Mesenchymal stem cell (in vitro differentiated cells and primary cell): Measurements from ENCODE around the gene GLI2.

Experiments
- DNase-seq: peaks from one replicate; pipeline ENCODE4 v3.0.0-alpha.2; 2013
- H2AFZ ChIP-seq: one replicate; pipeline ENCODE4 v1.6.1; 2013; ENCODE audit warnings: low read depth, mild to moderate bottlenecking, control low read depth, inconsistent platforms, low read length, moderate library complexity
- H2AK5ac ChIP-seq: 2 replicates; pipeline ENCODE4 v1.6.1; 2013; ENCODE audit warnings: low read length, moderate library complexity, mild to moderate bottlenecking, inconsistent platforms; ENCODE audit not compliant: severe bottlenecking
- H2BK120ac ChIP-seq: one replicate; pipeline ENCODE4 v1.6.1; 2013; ENCODE audit warnings: low read depth, mild to moderate bottlenecking, inconsistent platforms, low read length, moderate library complexity
- H2BK12ac ChIP-seq, 2 experiments: one replicate each; pipeline ENCODE4 v1.6.1; 2013; ENCODE audit warnings: inconsistent platforms in 2 of 2, low read length in 2 of 2, mild to moderate bottlenecking in 2 of 2, moderate library complexity in 2 of 2, control low read depth in 1 of 2
- H2BK15ac ChIP-seq: one replicate; pipeline ENCODE4 v1.6.1; 2013; ENCODE audit warnings: mild to moderate bottlenecking, low read depth, inconsistent platforms; ENCODE audit not compliant: poor library complexity, severe bottlenecking
- H2BK5ac ChIP-seq: 2 replicates; pipeline ENCODE4 v1.6.1; 2013; ENCODE audit warnings: low read depth, mild to moderate bottlenecking, low read length, control low read depth, inconsistent platforms; ENCODE audit not compliant: poor library complexity, severe bottlenecking
- H3K14ac ChIP-seq, 2 experiments: one replicate each; pipeline ENCODE4 v1.6.1; 2013; ENCODE audit warnings: inconsistent platforms in 2 of 2, low read length in 2 of 2, control low read depth in 1 of 2, mild to moderate bottlenecking in 1 of 2, moderate library complexity in 1 of 2
- H3K18ac ChIP-seq, 2 experiments: one replicate each; pipeline ENCODE4 v1.6.1; 2013; ENCODE audit warnings: inconsistent platforms in 2 of 2, low read length in 2 of 2, control low read depth in 1 of 2, low read depth in 1 of 2, mild to moderate bottlenecking in 1 of 2
- H3K23ac ChIP-seq, 2 experiments: one replicate each; pipeline ENCODE4 v1.6.1; 2013; ENCODE audit warnings: inconsistent platforms in 2 of 2, low read length in 2 of 2, mild to moderate bottlenecking in 2 of 2, moderate library complexity in 2 of 2, control low read depth in 1 of 2
- H3K27ac ChIP-seq: 2 replicates; pipeline ENCODE4 v1.5.1; 2013; ENCODE audit warnings: mild to moderate bottlenecking, moderate library complexity, low read length, control low read depth, inconsistent platforms; ENCODE audit not compliant: poor library complexity, severe bottlenecking
- H3K27me3 ChIP-seq, 2 experiments: 2 replicates each; pipeline versions ENCODE4 v1.6.1 to v1.7.0; 2013; ENCODE audit warnings: low read length in 2 of 2, mild to moderate bottlenecking in 2 of 2, moderate library complexity in 2 of 2, control low read depth in 1 of 2, inconsistent platforms in 1 of 2; ENCODE audit not compliant: control insufficient read depth in 1 of 2, insufficient read depth in 1 of 2
- H3K36me3 ChIP-seq, 2 experiments: 2 replicates each; pipeline versions ENCODE4 v1.6.1 to v1.7.0; 2013; ENCODE audit warnings: low read length in 2 of 2, control low read depth in 1 of 2, inconsistent platforms in 1 of 2, low read depth in 1 of 2, mild to moderate bottlenecking in 1 of 2; ENCODE audit not compliant: insufficient read depth in 2 of 2, control insufficient read depth in 1 of 2
- H3K4ac ChIP-seq, 2 experiments: one replicate each; pipeline ENCODE4 v1.6.1; 2013; ENCODE audit warnings: inconsistent platforms in 2 of 2, low read length in 2 of 2, mild to moderate bottlenecking in 2 of 2, moderate library complexity in 2 of 2, control low read depth in 1 of 2, low read depth in 1 of 2
- H3K4me1 ChIP-seq: 2 replicates; pipeline ENCODE4 v1.6.1; 2013; ENCODE audit warnings: low read depth, low read length, control low read depth; ENCODE audit not compliant: control insufficient read depth, insufficient read depth
- H3K4me2 ChIP-seq: 2 replicates; pipeline ENCODE4 v1.6.1; 2013; ENCODE audit warnings: low read length, mild to moderate bottlenecking, inconsistent platforms; ENCODE audit not compliant: poor library complexity, severe bottlenecking
- H3K4me3 ChIP-seq, 2 experiments: 2 replicates each; pipeline versions ENCODE4 v1.5.1 to v1.7.0; 2013; ENCODE audit warnings: low read length in 2 of 2, mild to moderate bottlenecking in 2 of 2, control low read depth in 1 of 2, low read depth in 1 of 2; ENCODE audit not compliant: insufficient read depth in 1 of 2
- H3K79me1 ChIP-seq: replicated peaks from 2 replicates; pipeline ENCODE4 v1.6.1; 2013; ENCODE audit warnings: mild to moderate bottlenecking, control low read depth, low read length, inconsistent platforms; ENCODE audit not compliant: poor library complexity, severe bottlenecking
- H3K9ac ChIP-seq: 2 replicates; pipeline ENCODE4 v1.7.0; 2013; ENCODE audit warnings: mild to moderate bottlenecking, low read length, moderate library complexity
- H3K9me3 ChIP-seq: 2 replicates; pipeline ENCODE4 v1.7.0; 2013; ENCODE audit warnings: mild to moderate bottlenecking, low read length; ENCODE audit not compliant: control insufficient read depth
- H4K8ac ChIP-seq: one replicate; pipeline ENCODE4 v1.6.1; 2013; ENCODE audit warnings: inconsistent platforms, mild to moderate bottlenecking, low read length, moderate library complexity
- H4K91ac ChIP-seq: one replicate; pipeline ENCODE4 v1.6.1; 2013; ENCODE audit warnings: mild to moderate bottlenecking, low read length, inconsistent platforms
- WGBS: methylation state at CpG from one replicate; pipeline ENCODE4 v1.1.7; 2013; ENCODE audit warnings: mixed read lengths; 5-methylcytosine and 5-hydroxymethylcytosine counted together

GLI2 gene

GRCh38 chr2:120709608-120710041, 26.0 kb upstream of the GLI2 start:
- peak overlapping the region in 1 of 2 experiments; percentile 28 for H3K18ac ChIP-seq
- no peak overlapping the region for H4K91ac ChIP-seq
- no peak overlapping the region for H3K23ac ChIP-seq
- no peak overlapping the region for H3K4me2 ChIP-seq
- no peak overlapping the region for H2BK5ac ChIP-seq
- no peak overlapping the region for H4K8ac ChIP-seq
- H3K27ac ChIP-seq: no peak overlapping the region
- no peaks in the 10 kb centered on the region for H3K36me3 ChIP-seq
- peak overlapping the region; percentile 38 for H3K9ac ChIP-seq
- H3K79me1 ChIP-seq: no peaks in the 10 kb centered on the region
- H3K27me3 ChIP-seq: no peaks in the 10 kb centered on the region
- no peak overlapping the region for H2AFZ ChIP-seq
- 34% methylated on average over 5 of the region's 5 CpGs for WGBS
- H2BK15ac ChIP-seq: no peak overlapping the region
- H2BK12ac ChIP-seq: peak overlapping the region in 1 of 2 experiments; percentile 51
- no peak overlapping the region for H3K14ac ChIP-seq
- no peak overlapping the region for H3K4ac ChIP-seq
- peak overlapping the region in 1 of 2 experiments; percentile 39 for H3K4me3 ChIP-seq
- no peaks in the 10 kb centered on the region for H3K9me3 ChIP-seq
- no peak overlapping the region for H2BK120ac ChIP-seq
- DNase-seq: no peak
- H2AK5ac ChIP-seq: no peak overlapping the region
- peaks cover 3% of the 10 kb centered on the region for H3K4me1 ChIP-seq

- no peak overlapping the region for H2BK15ac ChIP-seq
- no peaks in the 10 kb centered on the region for H3K79me1 ChIP-seq
- no peak overlapping the region for H3K23ac ChIP-seq
- no peak overlapping the region for H2BK120ac ChIP-seq
- no peak overlapping the region for H3K14ac ChIP-seq
- H4K91ac ChIP-seq: no peak overlapping the region
- H3K4me3 ChIP-seq: peak overlapping the region in 1 of 2 experiments; percentile 39
- H3K18ac ChIP-seq: peak overlapping the region in 1 of 2 experiments; percentile 69
- no peak overlapping the region for H3K27ac ChIP-seq
- H3K27me3 ChIP-seq: no peaks in the 10 kb centered on the region
- H3K4me1 ChIP-seq: no peaks in the 10 kb centered on the region
- no peak overlapping the region for H3K4ac ChIP-seq
- no peaks in the 10 kb centered on the region for H3K36me3 ChIP-seq
- peak overlapping the region; percentile 9 for H4K8ac ChIP-seq
- no peak overlapping the region for H2AK5ac ChIP-seq
- H3K9ac ChIP-seq: peak overlapping the region; percentile 38
- no peaks in the 10 kb centered on the region for H3K9me3 ChIP-seq
- H2BK5ac ChIP-seq: no peak overlapping the region
- peak; percentile 87 for DNase-seq
- 41% methylated on average over 16 of the region's 16 CpGs for WGBS
- H3K4me2 ChIP-seq: peak overlapping the region; percentile 37
- H2BK12ac ChIP-seq: no peak overlapping the region
- H2AFZ ChIP-seq: no peak overlapping the region
These were observed 25.4 kb upstream of the GLI2 start for GRCh38 chr2:120710256-120710655.

GRCh38 chr2:120711694-120712093, 24.0 kb upstream of the GLI2 start:
- no peak overlapping the region for H2BK5ac ChIP-seq
- no peak overlapping the region for H3K4me3 ChIP-seq
- H2AK5ac ChIP-seq: no peak overlapping the region
- H3K9ac ChIP-seq: no peak overlapping the region
- no peak overlapping the region for H2BK15ac ChIP-seq
- H3K23ac ChIP-seq: no peak overlapping the region
- H2AFZ ChIP-seq: no peak overlapping the region
- H3K14ac ChIP-seq: no peak overlapping the region
- peak overlapping the region in 1 of 2 experiments; percentile 15 for H2BK12ac ChIP-seq
- H2BK120ac ChIP-seq: no peak overlapping the region
- H4K8ac ChIP-seq: no peak overlapping the region
- H3K36me3 ChIP-seq: peaks cover 0 to 2% of the 10 kb centered on the region in 2 experiments
- H3K4me2 ChIP-seq: no peak overlapping the region
- H3K27me3 ChIP-seq: no peaks in the 10 kb centered on the region
- H4K91ac ChIP-seq: no peak overlapping the region
- WGBS: 90% methylated on average over 4 of the region's 5 CpGs
- no peak for DNase-seq
- H3K4ac ChIP-seq: no peak overlapping the region
- H3K79me1 ChIP-seq: no peaks in the 10 kb centered on the region
- H3K27ac ChIP-seq: no peak overlapping the region
- peaks cover 5% of the 10 kb centered on the region for H3K4me1 ChIP-seq
- no peaks in the 10 kb centered on the region for H3K9me3 ChIP-seq
- peak overlapping the region in 1 of 2 experiments; percentile 25 for H3K18ac ChIP-seq

- Histone ChIP-seq H3K27me3 (no peaks in the 10 kb centered on the region), H2BK5ac (no peak overlapping the region), H3K9me3 (no peaks in the 10 kb centered on the region), H2AK5ac (no peak overlapping the region), H3K18ac (peak overlapping the region; percentile 25 to 28), H2BK120ac (no peak overlapping the region), H3K79me1 (no peaks in the 10 kb centered on the region), H3K4me2 (no peak overlapping the region), H4K91ac (no peak overlapping the region), H2BK15ac (no peak overlapping the region), H2BK12ac (peak overlapping the region in 1 of 2 experiments; percentile 15), H3K4ac (no peak overlapping the region), H3K27ac (no peak overlapping the region), H4K8ac (no peak overlapping the region), H3K4me1 (peaks cover 6% of the 10 kb centered on the region), H2AFZ (no peak overlapping the region), H3K9ac (no peak overlapping the region), H3K23ac (no peak overlapping the region), H3K4me3 (no peak overlapping the region), H3K36me3 (peaks cover 0 to 3% of the 10 kb centered on the region in 2 experiments), H3K14ac (no peak overlapping the region)
- 83% methylated on average over 6 of the region's 7 CpGs for whole genome bisulfite sequencing
- no peak for DNase-seq
These were observed 23.4 kb upstream of the GLI2 start for GRCh38 chr2:120712180-120712681.
